Right hindlimb (tissue), 1 donor: ENCODE measurements around the gene FBXW7.

Source experiments
- DNase-seq: peaks from one replicate; pipeline ENCODE4 v3.0.0-alpha.2; 2018

Gene FBXW7

GRCh38 chr4:152363904-152364303, 172.0 kb downstream of the FBXW7 start:
- no peak for DNase-seq

GRCh38 chr4:152363086-152363485, 172.8 kb downstream of the FBXW7 start:
- no peak for DNase-seq

- DNase-seq, result no peak
Observed at GRCh38 chr4:152360045-152360410, 175.9 kb downstream of the FBXW7 start.

- no peak for DNase-seq
Observed at GRCh38 chr4:152359208-152360044, 176.5 kb downstream of the FBXW7 start.

GRCh38 chr4:152357206-152357605, 178.7 kb downstream of the FBXW7 start:
- DNase-seq, result no peak

GRCh38 chr4:152356428-152357034, 179.4 kb downstream of the FBXW7 start:
- no peak for DNase-seq

GRCh38 chr4:152352622-152353116, 183.2 kb downstream of the FBXW7 start:
- peak; percentile 89 for DNase-seq

GRCh38 chr4:152352215-152352614, 183.7 kb downstream of the FBXW7 start:
- DNase-seq, result no peak

GRCh38 chr4:152351080-152351479, 184.8 kb downstream of the FBXW7 start:
- no peak for DNase-seq

GRCh38 chr4:152348670-152349069, 187.2 kb downstream of the FBXW7 start:
- no peak for DNase-seq

GRCh38 chr4:152346979-152347378, 188.9 kb downstream of the FBXW7 start:
- DNase-seq, result no peak

- no peak for DNase-seq
Observed at GRCh38 chr4:152346526-152346925, 189.4 kb downstream of the FBXW7 start.

GRCh38 chr4:152344001-152344400, 191.9 kb downstream of the FBXW7 start:
- DNase-seq, result no peak

GRCh38 chr4:152342293-152342692, 193.6 kb downstream of the FBXW7 start:
- no peak for DNase-seq

- DNase-seq, result no peak
Observed at GRCh38 chr4:152340818-152341217, 195.1 kb downstream of the FBXW7 start.

GRCh38 chr4:152339576-152339975, 196.3 kb downstream of the FBXW7 start:
- no peak for DNase-seq

GRCh38 chr4:152334931-152335330, 201.0 kb downstream of the FBXW7 start:
- no peak for DNase-seq

- no peak for DNase-seq
Observed at GRCh38 chr4:152331042-152331441, 204.8 kb downstream of the FBXW7 start.

GRCh38 chr4:152328582-152328981, 207.3 kb downstream of the FBXW7 start:
- DNase-seq, result no peak

GRCh38 chr4:152327606-152328453, 208.1 kb downstream of the FBXW7 start:
- no peak for DNase-seq

- no peak for DNase-seq
Observed at GRCh38 chr4:152325831-152326230, 210.1 kb downstream of the FBXW7 start.

- no peak for DNase-seq
Observed at GRCh38 chr4:152323221-152323620, 212.7 kb downstream of the FBXW7 start.

- DNase-seq, result no peak
Observed at GRCh38 chr4:152322656-152323055, 213.2 kb downstream of the FBXW7 start.
